Left ventricle myocardium inferior (tissue), 1 donor: ENCODE measurements around the gene TXNIP. TPM values are rescaled to one million over a fixed set of nuclear protein-coding genes. Genes with fewer than 3 reads are reported as not detected.

ENCODE experiments used
- DNase-seq: peaks from one replicate; pipeline ENCODE4 v3.0.0-alpha.2; 2020
- H3K27ac ChIP-seq: fragments of 200-600 bp; replicated peaks from 2 replicates; pipeline ENCODE4 v1.8.0; 2021
- H3K27me3 ChIP-seq: fragments of 200-600 bp; 2 replicates; pipeline ENCODE4 v1.8.0; 2021; ENCODE audit warnings: low read depth
- H3K36me3 ChIP-seq: fragments of 200-600 bp; 2 replicates; pipeline ENCODE4 v1.8.0; 2021
- H3K4me1 ChIP-seq: fragments of 200-600 bp; 2 replicates; pipeline ENCODE4 v1.8.0; 2021
- H3K4me3 ChIP-seq: fragments of 200-600 bp; 2 replicates; pipeline ENCODE4 v1.8.0; 2021; ENCODE audit warnings: mild to moderate bottlenecking, moderate library complexity
- H3K9me3 ChIP-seq: fragments of 200-600 bp; replicated peaks from 2 replicates; pipeline ENCODE4 v1.8.0; 2021
- CTCF ChIP-seq: fragments of 200-600 bp; IDR thresholded peaks from 2 replicates; pipeline ENCODE4 v1.8.0; 2021; ENCODE audit warnings: antibody characterized with exemption, mild to moderate bottlenecking, borderline replicate concordance
- intact Hi-C: fragments of 100-400 bp; cut with micrococcal nuclease; formaldehyde crosslinking; loops from one replicate; pipeline ENCODE4 v1.11.0; 2022
- total RNA-seq: library from RNA; stranded (reverse); fragmentation: NEBNext Ultra II Directional; extraction: Animal tissue kit (Norgen Biotek cat#: 25700); gene quantifications from one replicate; pipeline ENCODE4 v1.2.1, GENCODE V29; 2021
- donor health status: DM: no; HTN: yes; CAD: no; lungs with severe emphysema.

Gene TXNIP
- total RNA-seq, 1 donor from 2014 or later: 753 TPM

GRCh38 chr1:145947551-145947950, 48.8 kb downstream of the TXNIP start:
- no peak for DNase-seq
- Histone ChIP-seq H3K36me3 (peaks cover 52% of the 10 kb centered on the region), H3K27ac (peak overlapping the region; percentile 62), H3K4me1 (peaks cover 43% of the 10 kb centered on the region), H3K4me3 (no peak overlapping the region), H3K27me3 (no peaks in the 10 kb centered on the region), H3K9me3 (no peaks in the 10 kb centered on the region)
- intact Hi-C loops: no loop called here
- no peak for TF ChIP-seq CTCF

DNA sequence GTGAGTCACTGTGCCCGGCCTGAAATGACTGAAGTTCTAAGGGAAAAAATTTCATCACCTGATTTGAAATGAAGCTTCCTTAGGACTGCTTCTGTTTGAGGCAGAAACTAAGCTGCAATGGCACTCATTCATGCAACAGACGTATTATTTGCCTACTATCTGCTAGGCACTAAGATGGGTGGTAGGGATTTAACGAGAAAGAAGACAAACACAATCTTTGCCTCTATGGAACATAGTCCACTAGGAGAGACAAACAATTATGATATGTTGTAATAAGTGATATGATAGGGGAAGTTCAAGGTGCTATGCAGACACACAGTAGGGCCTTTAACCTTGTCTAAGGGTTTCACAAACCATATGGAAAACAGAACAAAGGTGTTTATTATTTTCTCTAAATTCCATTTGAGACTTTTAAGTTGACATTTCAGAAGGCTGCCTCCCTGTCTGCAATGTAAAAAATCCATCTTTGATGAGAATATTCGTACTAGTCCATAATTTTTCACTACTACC, 49.8 kb downstream of the TXNIP start:
- Histone ChIP-seq H3K4me3 (no peak overlapping the region), H3K27ac (no peak overlapping the region), H3K9me3 (no peaks in the 10 kb centered on the region), H3K27me3 (no peaks in the 10 kb centered on the region), H3K36me3 (peaks cover 55% of the 10 kb centered on the region), H3K4me1 (peaks cover 36% of the 10 kb centered on the region)
- intact Hi-C loops: no loop called here
- no peak for TF ChIP-seq CTCF
- DNase-seq: no peak

GRCh38 chr1:145944532-145944931, 51.8 kb downstream of the TXNIP start:
- no peak for TF ChIP-seq CTCF
- DNase-seq: no peak
- Histone ChIP-seq H3K9me3 (no peaks in the 10 kb centered on the region), H3K27me3 (no peaks in the 10 kb centered on the region), H3K36me3 (peaks cover 67% of the 10 kb centered on the region), H3K4me1 (peaks cover 16% of the 10 kb centered on the region), H3K4me3 (no peak overlapping the region), H3K27ac (no peak overlapping the region)
- intact Hi-C loops: no loop called here

GRCh38 chr1:145942871-145943270, 53.5 kb downstream of the TXNIP start:
- no peak for TF ChIP-seq CTCF
- Histone ChIP-seq H3K4me1 (no peaks in the 10 kb centered on the region), H3K9me3 (no peaks in the 10 kb centered on the region), H3K36me3 (peaks cover 74% of the 10 kb centered on the region), H3K4me3 (no peak overlapping the region), H3K27ac (no peak overlapping the region), H3K27me3 (no peaks in the 10 kb centered on the region)
- no peak for DNase-seq
- intact Hi-C loops: no loop called here

Other genes starting within 250 kb of the TXNIP start
- 51.1 TPM for gene RNF115, start 172.5 kb downstream of the TXNIP start, total RNA-seq
- 13.4 TPM for gene POLR3C, start 172.4 kb downstream of the TXNIP start, total RNA-seq
- 2.2 TPM for gene NUDT17, start 150.9 kb downstream of the TXNIP start, total RNA-seq
- 14.6 TPM for gene PIAS3, start 137.5 kb downstream of the TXNIP start, total RNA-seq
- 0.77 TPM for gene ANKRD35, start 110.7 kb downstream of the TXNIP start, total RNA-seq
- 3.7 TPM for gene ITGA10, start 86.5 kb downstream of the TXNIP start, total RNA-seq
- 24.4 TPM for gene PEX11B, start 77.9 kb downstream of the TXNIP start, total RNA-seq
- gene RBM8A, start 69.1 kb downstream of the TXNIP start, total RNA-seq: 64.4 TPM
- gene LIX1L, start 38.6 kb downstream of the TXNIP start, total RNA-seq: 23.0 TPM
- gene ANKRD34A, start 32.0 kb downstream of the TXNIP start, total RNA-seq: 0.66 TPM
- 45.6 TPM for gene POLR3GL, start 31.9 kb downstream of the TXNIP start, total RNA-seq
- gene HJV, start 25.2 kb upstream of the TXNIP start, total RNA-seq: 90.3 TPM
- 0.69 TPM for gene NBPF10, start 148.2 kb upstream of the TXNIP start, total RNA-seq
- gene NOTCH2NLA, start 232.4 kb upstream of the TXNIP start, total RNA-seq: 9.3 TPM